COLO668 (cell line): ENCODE measurements around the gene YTHDC2.
A peak's percentile ranks its signal among the peaks of the same experiment; 100 is the strongest.

ENCODE experiments used
- DNase-seq: peaks from one replicate; lab custom pipeline; 2025; ENCODE audit not compliant: unreplicated experiment; lab: John Stamatoyannopoulos, UW

The YTHDC2 gene

DNA sequence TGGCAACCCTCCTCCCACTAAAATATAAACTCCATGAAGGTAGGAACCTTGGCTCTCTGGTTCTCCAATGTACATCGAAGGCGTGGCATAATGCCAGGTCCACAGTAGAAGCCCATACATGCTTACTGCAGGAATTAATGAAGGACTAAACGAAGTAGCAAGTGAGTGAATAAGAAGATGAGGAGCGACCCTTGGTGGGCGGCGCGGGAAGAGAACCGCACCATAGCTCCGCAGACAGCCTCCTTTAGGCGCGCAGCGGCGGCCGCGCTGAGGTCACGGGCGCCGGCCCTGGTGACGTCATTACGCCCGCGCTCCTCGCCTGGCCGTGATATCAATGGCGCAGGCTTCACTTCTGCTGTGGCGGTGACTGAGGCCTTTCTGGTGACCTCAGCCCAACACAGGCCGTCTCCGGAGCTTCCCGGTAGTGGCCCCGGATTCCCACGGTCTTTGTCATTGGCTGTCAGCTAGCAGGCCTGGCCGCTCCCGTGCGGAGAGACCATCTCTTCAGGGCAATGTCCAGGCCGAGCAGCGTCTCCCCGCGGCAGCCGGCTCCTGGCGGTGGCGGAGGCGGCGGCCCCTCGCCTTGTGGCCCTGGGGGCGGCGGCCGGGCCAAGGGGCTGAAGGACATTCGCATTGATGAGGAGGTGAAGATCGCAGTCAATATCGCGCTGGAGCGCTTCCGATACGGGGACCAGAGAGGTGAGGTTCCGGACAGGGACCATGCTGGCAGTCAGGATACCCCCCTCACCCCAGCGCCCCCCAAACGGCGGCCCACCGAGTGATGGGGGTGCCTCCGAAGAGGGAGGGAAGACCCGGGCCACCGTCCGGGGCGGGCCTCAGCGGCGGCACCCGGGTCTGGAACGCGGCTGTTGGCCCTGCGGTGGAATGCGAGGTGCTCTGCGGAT lies at the start of gene YTHDC2:
Gene YTHDC2, plus strand, starts transcription at position 311 of the 905 bp plus-strand sequence. Its CDS starts 202 bp downstream, at position 513.
- peak; percentile 82 for DNase-seq

DNA sequence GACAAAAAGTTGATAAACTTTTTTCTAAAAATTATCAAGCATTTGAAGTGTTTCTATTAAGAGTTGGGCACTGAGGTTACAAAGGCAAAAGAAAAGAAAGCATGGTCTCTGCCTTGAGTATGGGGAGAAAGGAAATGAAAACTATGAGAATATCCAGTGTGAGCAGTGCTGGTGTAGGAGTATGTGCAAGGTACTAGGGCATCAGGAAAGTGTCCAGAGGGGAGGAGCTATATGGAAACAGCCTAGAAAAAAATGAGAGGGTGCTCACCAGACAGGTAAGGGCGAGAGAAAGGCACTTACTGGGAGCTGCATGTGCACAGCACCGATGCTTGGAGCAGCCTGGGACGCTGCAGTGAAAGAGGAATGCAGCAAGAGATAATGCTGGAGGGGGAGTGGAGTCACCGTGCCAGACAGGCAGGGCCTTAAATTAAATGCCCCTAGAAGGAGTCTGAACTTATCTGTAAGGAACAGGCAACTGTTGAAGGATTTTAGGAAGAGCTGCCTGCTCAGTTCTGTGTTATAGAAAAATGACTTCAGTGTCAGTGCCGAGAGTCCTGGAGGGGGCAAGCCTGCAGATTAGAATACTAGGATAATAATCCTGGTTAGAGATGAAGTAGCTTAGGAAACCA lies 39.3 kb upstream of the YTHDC2 start:
- no peak for DNase-seq

DNA sequence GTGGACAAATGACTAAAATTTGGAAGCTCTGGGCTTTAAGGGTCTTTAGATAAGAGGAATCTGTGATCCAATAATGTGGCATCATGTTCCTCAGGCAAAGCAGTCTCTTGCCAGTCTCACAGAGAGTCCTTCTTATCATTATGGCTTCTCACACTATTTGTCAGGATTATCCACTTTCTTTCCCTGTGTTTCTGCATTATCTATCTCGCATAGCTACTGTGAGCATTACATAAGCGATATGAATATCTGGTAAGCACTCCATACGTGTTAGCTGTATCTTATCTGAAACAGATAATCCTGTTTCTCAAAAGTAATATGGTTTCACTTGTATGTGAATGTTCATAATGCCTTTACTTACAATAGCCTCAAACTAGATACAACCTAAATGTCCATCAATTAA lies 34.8 kb upstream of the YTHDC2 start:
- no peak for DNase-seq

DNA sequence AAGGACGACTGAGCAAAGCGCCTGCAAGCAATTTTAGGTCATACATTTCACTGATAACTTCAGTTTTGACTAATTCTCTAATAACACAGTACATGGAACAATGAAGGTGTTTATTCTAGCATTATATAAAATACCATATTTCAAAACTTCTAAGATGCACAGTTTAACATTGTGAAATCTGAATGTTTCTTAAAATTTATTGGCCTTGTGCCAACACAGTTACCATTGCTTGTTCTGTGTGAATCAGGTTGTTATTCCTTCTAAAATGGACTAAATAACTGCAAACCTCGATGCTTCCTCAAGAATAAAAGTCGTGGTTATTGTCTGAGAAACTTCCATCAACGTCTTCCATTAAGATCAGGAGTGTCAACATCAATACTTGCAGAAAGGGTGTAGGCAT lies 33.3 kb upstream of the YTHDC2 start:
- no peak for DNase-seq

DNA sequence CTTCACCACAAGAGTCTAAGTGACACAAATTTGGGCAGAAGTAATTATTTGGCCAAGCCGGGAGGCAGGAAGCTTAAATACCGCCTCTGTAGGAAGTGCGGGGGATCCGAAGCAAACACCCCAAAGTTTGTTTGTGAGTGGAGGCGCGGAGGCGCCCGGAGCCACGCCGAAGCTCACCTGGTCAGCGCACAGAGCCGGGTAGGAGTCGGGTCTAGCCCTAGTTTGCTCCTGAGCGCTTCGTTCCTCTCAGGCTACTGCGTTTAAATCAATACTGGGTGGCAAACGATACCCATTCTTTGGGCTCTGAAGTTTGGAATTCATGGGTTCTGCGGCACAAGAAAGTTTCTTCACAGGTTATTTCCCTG lies 26.1 kb upstream of the YTHDC2 start:
- DNase-seq, result peak; percentile 8

DNA sequence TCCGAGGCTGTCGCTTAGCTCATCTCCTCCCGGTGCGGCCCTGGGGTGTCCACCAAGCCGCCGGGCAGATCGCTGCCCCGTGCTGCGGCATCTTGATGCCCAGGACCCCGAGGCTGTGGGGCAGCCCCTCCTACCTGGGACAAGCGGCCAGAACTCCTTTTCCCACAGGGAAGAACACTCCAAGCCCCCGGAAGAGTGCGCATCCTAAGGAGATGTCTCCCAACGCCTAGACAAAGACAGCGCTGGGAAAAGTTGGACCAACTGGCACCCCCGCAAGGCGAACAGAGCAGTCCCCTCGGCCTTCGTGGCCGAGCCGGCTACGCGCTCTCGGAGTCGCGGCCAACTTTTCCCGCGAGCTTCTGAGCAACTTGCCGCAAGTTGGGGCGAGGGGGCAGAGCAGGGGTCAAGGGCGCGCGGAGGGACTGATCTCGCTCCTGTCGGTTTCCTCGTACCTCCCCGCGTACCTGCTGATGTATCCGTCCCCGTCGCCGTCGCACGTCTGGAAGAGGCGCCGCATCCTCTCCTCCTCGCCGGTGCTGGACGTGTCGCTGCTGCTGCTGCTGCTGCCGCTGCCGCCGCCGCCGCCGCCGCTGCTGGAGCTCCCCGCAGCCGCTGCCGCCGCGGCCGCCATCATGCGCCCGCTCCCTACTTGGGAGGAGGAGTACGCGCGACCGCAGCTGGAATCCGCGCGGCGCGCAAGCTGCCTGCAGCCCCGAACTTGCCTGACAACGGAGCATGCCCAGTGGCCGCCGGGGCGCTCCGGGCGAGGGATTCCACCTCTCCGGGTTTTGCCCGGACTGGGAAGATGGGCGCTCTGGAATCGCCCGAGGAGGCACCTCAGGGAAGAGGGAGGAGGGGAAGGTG lies 25.5 kb upstream of the YTHDC2 start, which contains the start of gene MCC:
Gene MCC, minus strand, starts transcription at position 673 of the 864 bp plus-strand sequence.
- peak; percentile 72 for DNase-seq

DNA sequence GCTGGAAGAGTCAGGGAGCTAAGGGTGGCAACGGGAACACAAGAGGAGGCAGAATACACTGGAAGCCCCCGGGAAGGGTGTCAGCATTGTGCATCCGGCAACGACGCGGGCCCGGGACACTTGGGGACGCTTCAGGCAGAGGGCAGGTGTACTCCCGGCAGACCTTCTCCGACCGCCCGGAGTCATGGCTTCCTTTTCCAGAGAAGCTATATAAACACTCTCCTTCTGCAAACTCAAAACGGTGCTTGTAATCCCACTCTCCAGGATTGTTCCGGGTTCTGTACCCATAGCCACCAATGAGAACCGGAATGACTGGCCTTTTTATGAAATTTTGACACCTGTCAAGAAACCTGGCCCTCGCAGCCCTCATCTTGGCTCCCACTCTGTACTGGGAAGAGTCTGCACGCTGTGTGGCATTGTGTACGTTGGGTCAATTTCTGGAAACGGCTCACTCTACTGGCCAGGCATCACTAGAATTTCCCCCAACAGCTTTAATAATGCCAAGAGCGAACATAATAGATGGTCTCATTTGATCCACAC lies 24.8 kb upstream of the YTHDC2 start:
- DNase-seq, result no peak

DNA sequence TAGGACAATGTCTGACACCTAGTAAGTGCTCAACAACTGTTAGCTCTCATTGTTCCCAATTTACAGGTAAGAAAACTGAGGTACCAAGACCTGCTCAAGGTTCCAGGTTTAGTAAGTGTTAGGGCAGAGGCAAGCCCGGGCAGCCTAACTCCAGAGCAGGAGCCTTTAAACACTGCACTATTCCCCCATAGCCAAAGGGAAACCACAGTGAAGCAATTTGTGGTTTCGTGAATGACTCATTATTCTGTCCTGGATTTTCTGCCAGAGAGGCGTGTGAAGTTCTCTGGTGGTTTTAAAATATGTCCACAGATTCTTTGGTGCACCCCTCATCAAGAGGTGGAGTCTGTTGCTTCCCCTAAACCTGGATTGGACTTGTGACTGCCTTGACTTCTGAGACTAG lies 24.2 kb upstream of the YTHDC2 start:
- DNase-seq, result no peak

DNA sequence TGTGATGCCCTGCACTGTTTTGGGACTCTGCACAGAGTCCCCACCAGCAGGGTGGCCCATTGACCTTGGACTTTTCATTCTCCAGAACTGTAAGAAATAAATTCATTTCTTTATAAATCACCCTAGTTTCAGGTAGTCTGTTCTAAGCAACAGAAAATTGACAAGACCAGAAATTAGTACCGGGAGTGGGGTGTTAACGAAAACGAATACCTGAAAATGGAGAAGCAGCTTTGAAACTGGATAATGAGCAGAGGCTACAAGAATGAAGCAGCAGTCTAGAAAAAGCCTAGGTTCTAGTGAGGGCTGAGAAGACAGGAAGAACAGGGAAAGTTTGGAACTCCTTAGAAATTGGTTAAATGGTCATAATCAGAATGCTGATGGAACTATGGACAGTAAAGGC lies 23.2 kb upstream of the YTHDC2 start:
- no peak for DNase-seq

DNA sequence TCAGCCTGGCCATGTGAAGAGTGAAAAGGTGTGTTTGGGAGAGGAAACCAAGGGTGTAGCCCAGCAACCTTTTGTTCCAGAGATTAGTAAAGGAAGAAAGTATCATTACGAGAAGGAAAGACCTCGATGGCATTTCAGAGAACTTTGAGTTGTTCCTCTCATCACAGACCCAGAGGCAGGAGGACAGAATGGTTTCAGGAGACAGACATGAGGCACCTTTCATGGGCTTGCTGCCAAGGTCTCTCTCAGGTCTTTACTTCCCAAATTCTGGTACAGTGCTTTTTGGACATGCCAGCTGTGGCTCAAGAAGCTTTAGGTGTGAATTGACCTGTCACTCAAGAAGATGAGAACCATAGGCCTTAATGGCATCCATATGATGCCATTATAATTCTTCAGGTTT lies 22.5 kb upstream of the YTHDC2 start:
- DNase-seq, result no peak

DNA sequence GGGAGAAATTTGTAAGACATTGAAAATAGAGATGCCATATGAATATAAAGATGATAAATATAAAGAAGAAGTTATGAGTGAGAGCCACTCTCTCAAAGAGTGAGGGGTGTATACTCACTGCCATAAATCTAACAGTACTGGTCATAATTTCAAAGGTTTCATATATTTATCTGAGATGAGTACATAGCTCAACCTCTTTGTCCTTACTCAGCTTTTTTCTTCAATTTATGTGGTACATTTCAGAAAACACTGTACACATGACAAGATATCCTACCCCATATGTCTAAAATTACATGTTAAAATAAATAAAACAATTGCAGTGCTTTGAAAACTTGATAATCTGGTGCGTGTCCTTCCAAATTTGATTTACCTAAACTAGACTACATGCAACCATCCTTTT lies 20.0 kb upstream of the YTHDC2 start:
- no peak for DNase-seq

DNA sequence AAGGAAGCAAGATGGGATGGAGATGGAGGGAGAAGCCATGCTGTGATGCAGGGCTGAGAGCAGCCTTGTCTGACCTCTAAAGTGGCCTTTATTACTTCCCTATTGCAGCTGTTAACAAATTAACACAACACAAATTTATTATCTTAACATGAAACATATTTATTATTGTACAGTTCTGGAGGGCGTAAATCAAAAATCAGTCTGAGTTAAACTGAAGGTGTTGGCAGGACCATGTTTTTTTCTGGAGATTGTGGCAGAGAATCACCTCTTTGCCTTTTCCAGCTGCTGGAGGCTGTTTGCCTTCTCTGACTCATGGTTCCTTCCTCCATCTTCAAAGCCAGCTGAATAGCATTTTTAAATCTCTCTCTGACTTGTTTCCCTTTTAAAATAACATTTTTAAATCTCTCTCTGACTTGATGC lies 18.1 kb upstream of the YTHDC2 start:
- DNase-seq, result no peak

DNA sequence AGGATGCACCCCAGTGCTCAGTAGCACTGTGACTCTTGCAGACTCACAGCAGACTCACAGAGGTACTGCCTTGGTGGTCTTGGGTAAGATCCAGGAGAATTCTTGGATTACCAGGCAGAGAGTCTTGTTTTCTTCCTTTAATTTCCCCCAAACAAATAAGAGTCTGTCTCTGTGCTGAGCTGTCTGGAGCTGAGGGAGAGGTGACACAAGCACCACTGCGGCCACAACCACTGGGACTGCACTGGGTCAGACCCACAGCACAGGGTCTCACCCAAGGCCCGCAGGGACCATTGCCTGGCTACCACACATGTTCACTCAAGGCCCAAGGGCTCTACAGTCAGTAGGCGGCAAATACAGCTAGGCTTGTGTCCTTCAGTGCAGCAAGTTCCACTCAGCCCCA lies 11.4 kb upstream of the YTHDC2 start:
- DNase-seq, result no peak

DNA sequence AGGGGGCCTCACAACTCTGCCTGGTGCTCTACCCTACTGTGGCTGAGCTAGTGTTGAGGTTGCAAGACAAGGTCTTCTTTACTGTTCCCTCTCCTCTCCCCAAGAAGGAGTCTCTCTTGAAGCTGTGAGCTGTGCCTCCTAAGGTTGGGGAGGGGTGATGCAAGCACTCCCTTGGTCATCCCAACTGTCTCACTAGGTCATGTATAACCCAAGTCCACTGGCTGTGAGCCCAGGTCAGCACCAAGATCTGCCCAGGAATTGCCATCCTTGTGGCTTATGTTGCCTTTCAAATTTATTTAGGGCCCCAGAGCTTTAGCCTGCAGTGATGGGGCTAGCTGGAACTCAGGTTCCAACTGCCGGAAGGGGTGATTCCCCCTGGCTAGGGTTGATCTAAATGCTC lies 10.3 kb upstream of the YTHDC2 start:
- DNase-seq, result no peak

DNA sequence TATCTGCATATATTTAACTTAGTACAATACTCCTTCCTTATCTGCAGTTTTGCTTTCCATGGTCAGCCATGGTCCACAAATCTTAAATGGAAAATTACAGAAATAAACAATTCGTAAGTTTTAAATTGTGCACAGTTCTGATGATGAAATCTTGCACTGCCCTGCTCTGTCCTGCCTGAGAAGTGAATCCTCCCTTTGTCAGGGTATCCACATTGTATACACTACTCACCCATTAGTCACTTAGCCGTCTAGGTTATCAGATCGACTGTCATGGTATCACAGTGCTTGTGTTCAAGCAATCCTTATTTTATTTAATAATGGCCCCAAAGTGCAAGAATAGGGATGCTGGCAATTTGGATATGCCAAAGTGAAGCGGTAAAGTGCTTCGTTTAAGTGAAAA lies 8.3 kb upstream of the YTHDC2 start:
- DNase-seq, result no peak

DNA sequence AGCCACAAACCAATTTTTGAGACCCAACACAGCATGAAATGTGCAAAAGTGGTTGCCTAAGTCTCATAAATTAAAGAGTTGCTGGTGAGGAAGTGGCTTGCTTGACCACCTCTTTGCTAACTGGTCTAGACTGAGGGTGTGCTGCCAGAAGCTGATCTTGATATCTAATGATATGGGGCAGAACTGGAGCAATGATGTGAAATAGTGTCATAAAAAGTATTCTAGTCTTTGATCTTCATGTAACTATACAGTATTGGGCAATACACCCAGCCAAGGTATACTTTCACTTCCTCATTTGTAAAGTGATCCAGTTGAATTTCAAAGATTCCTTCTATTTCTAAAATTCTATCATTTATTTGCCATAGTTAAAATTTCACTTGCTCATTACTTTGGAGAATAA lies 5.9 kb upstream of the YTHDC2 start:
- no peak for DNase-seq

DNA sequence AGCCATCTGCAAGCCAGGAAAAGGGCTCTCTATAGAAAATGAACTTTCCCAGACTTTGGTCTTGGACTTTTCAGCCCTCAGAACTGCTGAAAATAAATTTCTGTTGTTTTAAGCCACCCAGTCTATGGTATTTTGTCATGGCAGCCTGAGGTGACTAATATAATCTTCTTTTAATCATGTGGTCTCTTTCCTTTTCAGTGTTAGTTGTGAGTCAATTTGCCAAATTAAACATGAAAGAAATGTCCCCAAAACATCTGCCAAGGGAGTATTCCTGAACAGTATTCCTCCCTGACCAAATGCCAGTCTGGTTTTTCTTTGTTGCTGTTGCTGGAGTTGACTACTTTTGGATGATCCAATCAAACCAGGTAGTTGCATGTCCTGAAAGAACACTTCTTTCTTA lies 4.7 kb upstream of the YTHDC2 start:
- DNase-seq, result no peak

DNA sequence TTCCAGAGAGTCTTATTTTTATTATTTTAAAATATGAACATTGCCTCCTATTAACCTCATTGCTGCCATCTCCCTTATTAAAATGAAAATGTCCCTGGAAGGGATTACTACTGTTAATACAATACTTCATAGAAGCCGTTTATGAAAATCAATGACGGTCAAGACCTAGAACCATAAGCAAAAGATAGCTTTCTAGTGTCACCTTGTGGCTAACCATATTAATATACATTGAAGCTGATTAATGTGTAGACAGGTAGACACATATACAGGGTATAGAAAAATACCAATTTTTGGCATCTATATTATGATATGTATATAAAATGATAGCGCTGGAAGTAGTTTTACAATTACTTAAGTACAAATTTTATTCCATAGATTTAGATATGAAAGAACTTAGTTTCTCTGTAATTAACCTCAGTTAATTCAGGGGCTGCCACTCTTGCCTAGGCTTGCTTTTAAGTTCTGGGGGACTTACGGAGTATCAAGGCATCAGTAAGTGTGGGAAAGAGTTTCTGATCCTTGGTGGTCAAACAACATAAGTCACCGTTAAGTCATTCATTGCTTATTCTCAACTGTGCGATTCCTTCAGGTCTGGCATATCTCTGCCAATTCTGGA lies 2.5 kb upstream of the YTHDC2 start:
- no peak for DNase-seq

DNA sequence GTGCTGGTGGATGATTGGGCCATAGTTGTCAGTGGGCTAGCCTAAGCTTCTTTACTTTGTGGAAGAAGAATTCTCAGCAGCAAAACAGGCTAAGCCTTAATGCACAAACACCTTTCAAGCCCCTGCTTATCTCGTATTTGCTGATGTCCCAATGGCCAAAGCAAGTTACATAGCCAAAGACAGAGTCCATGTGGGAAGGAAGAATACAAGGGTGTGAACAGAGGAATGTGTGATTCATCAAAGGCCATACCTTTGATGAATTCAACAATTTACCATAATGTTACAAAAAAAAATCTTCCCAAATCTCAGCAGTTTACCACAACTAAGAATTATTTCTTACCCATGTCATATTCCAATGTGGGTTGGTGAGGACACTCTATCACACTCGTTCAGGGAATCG lies 1.2 kb upstream of the YTHDC2 start:
- DNase-seq, result no peak

DNA sequence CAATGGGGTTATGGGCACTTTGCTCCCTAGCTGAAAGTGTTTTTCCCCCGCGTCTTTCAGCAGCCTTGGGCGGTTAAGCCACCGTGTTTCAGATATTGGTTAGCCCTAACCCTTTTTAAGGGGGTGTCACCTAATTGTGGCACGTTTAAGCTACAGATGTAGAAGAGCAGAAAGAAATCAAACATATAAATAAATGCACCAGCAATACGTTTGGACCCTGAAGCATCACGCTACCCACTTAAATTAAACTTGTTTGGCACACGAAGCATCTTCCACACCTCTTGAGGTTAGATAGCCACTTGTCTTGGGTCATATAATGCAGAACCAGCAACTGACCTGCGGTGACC lies 768 bp downstream of the YTHDC2 start:
- no peak for DNase-seq

DNA sequence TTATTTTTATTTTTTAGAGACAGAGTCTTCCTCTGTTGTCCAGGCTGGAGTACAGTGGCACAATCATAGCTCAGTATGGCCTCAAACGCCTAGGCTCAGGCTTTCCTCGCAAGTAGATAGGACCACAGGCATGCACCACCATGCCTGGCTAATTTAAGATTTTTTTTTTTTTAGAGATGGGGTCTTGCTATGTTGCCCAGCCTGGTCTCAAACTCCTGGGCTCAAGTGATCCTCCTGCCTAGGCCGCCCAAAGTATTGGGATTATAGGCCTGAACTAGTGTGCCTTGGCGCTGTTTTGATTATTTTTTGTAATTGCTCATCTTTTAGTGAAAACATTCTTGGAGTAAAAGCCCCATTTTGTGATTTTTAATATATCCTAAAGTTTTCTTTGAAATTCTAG lies 5.4 kb downstream of the YTHDC2 start:
- DNase-seq, result no peak
